ENCODE data around the gene CBR3. TPM values are rescaled to one million over a fixed set of nuclear protein-coding genes. Genes with fewer than 3 reads are reported as not detected.

The CBR3 gene
- total and polyA plus RNA-seq, 9 of the 15 experiments (the other 6 are each of a cell fraction or from before 2014, with no cell fraction given): not detected

Other genes starting within 250 kb of the CBR3 start
- gene SETD4, start 74.6 kb upstream of the CBR3 start, total RNA-seq (2014; rRNA removed): 16.0 and 16.1 TPM in 2 replicates
- gene SETD4, start 74.6 kb upstream of the CBR3 start, total RNA-seq (2014; rRNA removed; fragmentation: Illumina TruSeq; extraction: Trizol): 25.7 and 27.1 TPM in 2 replicates
- gene SETD4, start 74.6 kb upstream of the CBR3 start, total RNA-seq (2015; rRNA removed; fragmentation: Illumina TruSeq; extraction: Trizol): 23.6 and 23.9 TPM in 2 replicates
- gene SETD4, start 74.6 kb upstream of the CBR3 start, total RNA-seq (2021): 23.5 and 27.0 TPM in 2 replicates
- 20.1 and 24.5 TPM in 2 replicates for gene SETD4, start 74.6 kb upstream of the CBR3 start, polyA plus RNA-seq (2011; rRNA removed)
- gene SETD4, start 74.6 kb upstream of the CBR3 start, polyA plus RNA-seq (2014; fragmentation: Illumina TruSeq; extraction: Trizol): 26.2 and 27.4 TPM in 2 replicates
- gene SETD4, start 74.6 kb upstream of the CBR3 start, polyA plus RNA-seq (2014; fragmentation: Nextera tagmentation; extraction: Ambion mirVana): 10 to 100 TPM; 49.2 to 51.3 TPM
- gene SETD4, start 74.6 kb upstream of the CBR3 start, polyA plus RNA-seq (2014; rRNA removed): 31.7 and 32.5 TPM in 2 replicates
- 33.8 and 37.3 TPM in 2 replicates for gene CBR1, start 65.1 kb upstream of the CBR3 start, total RNA-seq (2014; rRNA removed)
- gene CBR1, start 65.1 kb upstream of the CBR3 start, total RNA-seq (2014; rRNA removed; fragmentation: Illumina TruSeq; extraction: Trizol): 9.5 and 12.6 TPM in 2 replicates
- gene CBR1, start 65.1 kb upstream of the CBR3 start, total RNA-seq (2015; rRNA removed; fragmentation: Illumina TruSeq; extraction: Trizol): 15.4 and 15.6 TPM in 2 replicates
- gene CBR1, start 65.1 kb upstream of the CBR3 start, total RNA-seq (2021): 15.1 and 17.6 TPM in 2 replicates
- gene CBR1, start 65.1 kb upstream of the CBR3 start, polyA plus RNA-seq (2011; rRNA removed): 14.8 and 21.8 TPM in 2 replicates
- gene CBR1, start 65.1 kb upstream of the CBR3 start, polyA plus RNA-seq (2014; fragmentation: Illumina TruSeq; extraction: Trizol): 9.3 and 10.0 TPM in 2 replicates
- gene CBR1, start 65.1 kb upstream of the CBR3 start, polyA plus RNA-seq (2014; fragmentation: Nextera tagmentation; extraction: Ambion mirVana): 1 to 10 TPM; 2.5 to 5.5 TPM
- gene CBR1, start 65.1 kb upstream of the CBR3 start, polyA plus RNA-seq (2014; rRNA removed): 21.5 and 29.6 TPM in 2 replicates
- 0.32 and 0.41 TPM in 2 replicates for gene DOP1B, start 21.7 kb downstream of the CBR3 start, total RNA-seq (2014; rRNA removed)
- gene DOP1B, start 21.7 kb downstream of the CBR3 start, total RNA-seq (2014; rRNA removed; fragmentation: Illumina TruSeq; extraction: Trizol): 1.2 and 1.4 TPM in 2 replicates
- gene DOP1B, start 21.7 kb downstream of the CBR3 start, total RNA-seq (2015; rRNA removed; fragmentation: Illumina TruSeq; extraction: Trizol): 0.58 and 0.79 TPM in 2 replicates
- 1.8 and 2.2 TPM in 2 replicates for gene DOP1B, start 21.7 kb downstream of the CBR3 start, total RNA-seq (2021)
- gene DOP1B, start 21.7 kb downstream of the CBR3 start, polyA plus RNA-seq (2011; rRNA removed): 0.75 and 1.1 TPM in 2 replicates
- 0.64 and 0.68 TPM in 2 replicates for gene DOP1B, start 21.7 kb downstream of the CBR3 start, polyA plus RNA-seq (2014; fragmentation: Illumina TruSeq; extraction: Trizol)
- under 1 TPM; 0.04 to 0.06 TPM for gene DOP1B, start 21.7 kb downstream of the CBR3 start, polyA plus RNA-seq (2014; fragmentation: Nextera tagmentation; extraction: Ambion mirVana)
- gene DOP1B, start 21.7 kb downstream of the CBR3 start, polyA plus RNA-seq (2014; rRNA removed): 0.45 and 0.76 TPM in 2 replicates
- 34.5 and 48.6 TPM in 2 replicates for gene MORC3, start 185.1 kb downstream of the CBR3 start, total RNA-seq (2014; rRNA removed)
- 53.7 and 61.1 TPM in 2 replicates for gene MORC3, start 185.1 kb downstream of the CBR3 start, total RNA-seq (2014; rRNA removed; fragmentation: Illumina TruSeq; extraction: Trizol)
- 46.0 and 52.1 TPM in 2 replicates for gene MORC3, start 185.1 kb downstream of the CBR3 start, total RNA-seq (2015; rRNA removed; fragmentation: Illumina TruSeq; extraction: Trizol)
- gene MORC3, start 185.1 kb downstream of the CBR3 start, total RNA-seq (2021): 29.5 and 36.1 TPM in 2 replicates
- 34.6 and 43.4 TPM in 2 replicates for gene MORC3, start 185.1 kb downstream of the CBR3 start, polyA plus RNA-seq (2011; rRNA removed)
- 30.0 and 36.0 TPM in 2 replicates for gene MORC3, start 185.1 kb downstream of the CBR3 start, polyA plus RNA-seq (2014; fragmentation: Illumina TruSeq; extraction: Trizol)
- 10 to 100 TPM; 12.7 to 20.5 TPM for gene MORC3, start 185.1 kb downstream of the CBR3 start, polyA plus RNA-seq (2014; fragmentation: Nextera tagmentation; extraction: Ambion mirVana)
- 26.1 and 30.6 TPM in 2 replicates for gene MORC3, start 185.1 kb downstream of the CBR3 start, polyA plus RNA-seq (2014; rRNA removed)

Data from K562 (cell line).